ENCODE measurements around the gene DAND5. TPM values are rescaled to one million over a fixed set of nuclear protein-coding genes. Genes with fewer than 3 reads are reported as not detected.
A peak's percentile ranks its signal among the peaks of the same experiment; 100 is the strongest.

The DAND5 gene
- total and polyA plus RNA-seq, 2 of the 13 experiments (the other 11 are each of a cell fraction or from before 2014, with no cell fraction given), result 0.04 TPM; not detected in 1

DNA sequence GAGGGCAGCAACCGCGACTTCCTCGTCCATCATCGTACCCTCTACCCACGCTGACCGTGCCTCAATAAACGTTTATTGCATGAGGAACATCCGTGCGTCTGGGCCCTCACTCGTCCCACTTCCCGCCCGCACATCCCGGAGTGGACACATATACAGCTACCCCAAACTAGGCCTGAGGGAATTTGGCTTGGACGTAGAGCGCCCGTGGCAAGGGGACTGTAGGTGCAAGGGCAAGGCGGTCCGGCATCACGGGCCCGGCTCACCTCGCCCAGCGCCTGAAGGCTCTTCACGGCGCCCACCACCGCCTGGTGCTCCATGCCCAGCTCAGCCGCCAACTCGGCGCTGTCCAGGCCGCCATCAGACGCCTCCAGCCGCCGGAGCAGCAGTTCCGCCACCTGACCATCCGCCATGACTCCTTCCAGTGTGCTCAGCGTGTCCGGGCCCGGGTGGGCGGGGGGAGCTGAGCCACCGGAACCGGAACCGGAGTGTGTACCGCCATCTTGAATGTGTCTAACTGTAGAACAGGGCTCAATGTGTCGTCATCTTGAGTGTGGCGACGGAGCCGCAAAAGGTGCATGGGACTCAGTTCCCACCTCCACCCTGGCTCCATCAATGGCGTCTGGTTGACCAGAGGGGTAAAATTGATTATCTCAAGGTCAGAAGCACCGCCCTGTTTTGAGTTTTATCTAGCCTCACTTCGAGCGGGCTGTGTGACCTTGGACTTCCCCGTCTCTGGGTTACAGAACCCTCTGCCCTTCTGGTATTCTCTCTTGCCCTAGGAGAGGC lies 35.9 kb upstream of the DAND5 start, which contains the start of gene FARSA (continued):
- TF ChIP-seq, protein P1, sequence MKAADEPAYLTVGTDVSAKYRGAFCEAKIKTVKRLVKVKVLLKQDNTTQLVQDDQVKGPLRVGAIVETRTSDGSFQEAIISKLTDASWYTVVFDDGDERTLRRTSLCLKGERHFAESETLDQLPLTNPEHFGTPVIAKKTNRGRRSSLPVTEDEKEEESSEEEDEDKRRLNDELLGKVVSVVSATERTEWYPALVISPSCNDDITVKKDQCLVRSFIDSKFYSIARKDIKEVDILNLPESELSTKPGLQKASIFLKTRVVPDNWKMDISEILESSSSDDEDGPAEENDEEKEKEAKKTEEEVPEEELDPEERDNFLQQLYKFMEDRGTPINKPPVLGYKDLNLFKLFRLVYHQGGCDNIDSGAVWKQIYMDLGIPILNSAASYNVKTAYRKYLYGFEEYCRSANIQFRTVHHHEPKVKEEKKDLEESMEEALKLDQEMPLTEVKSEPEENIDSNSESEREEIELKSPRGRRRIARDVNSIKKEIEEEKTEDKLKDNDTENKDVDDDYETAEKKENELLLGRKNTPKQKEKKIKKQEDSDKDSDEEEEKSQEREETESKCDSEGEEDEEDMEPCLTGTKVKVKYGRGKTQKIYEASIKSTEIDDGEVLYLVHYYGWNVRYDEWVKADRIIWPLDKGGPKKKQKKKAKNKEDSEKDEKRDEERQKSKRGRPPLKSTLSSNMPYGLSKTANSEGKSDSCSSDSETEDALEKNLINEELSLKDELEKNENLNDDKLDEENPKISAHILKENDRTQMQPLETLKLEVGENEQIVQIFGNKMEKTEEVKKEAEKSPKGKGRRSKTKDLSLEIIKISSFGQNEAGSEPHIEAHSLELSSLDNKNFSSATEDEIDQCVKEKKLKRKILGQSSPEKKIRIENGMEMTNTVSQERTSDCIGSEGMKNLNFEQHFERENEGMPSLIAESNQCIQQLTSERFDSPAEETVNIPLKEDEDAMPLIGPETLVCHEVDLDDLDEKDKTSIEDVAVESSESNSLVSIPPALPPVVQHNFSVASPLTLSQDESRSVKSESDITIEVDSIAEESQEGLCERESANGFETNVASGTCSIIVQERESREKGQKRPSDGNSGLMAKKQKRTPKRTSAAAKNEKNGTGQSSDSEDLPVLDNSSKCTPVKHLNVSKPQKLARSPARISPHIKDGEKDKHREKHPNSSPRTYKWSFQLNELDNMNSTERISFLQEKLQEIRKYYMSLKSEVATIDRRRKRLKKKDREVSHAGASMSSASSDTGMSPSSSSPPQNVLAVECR (CRISPR knock-in tag; IDR thresholded peaks at IDR 0.05; ENCODE audit: borderline replicate concordance), result peak; percentile 98
- TF ChIP-seq, protein P2, sequence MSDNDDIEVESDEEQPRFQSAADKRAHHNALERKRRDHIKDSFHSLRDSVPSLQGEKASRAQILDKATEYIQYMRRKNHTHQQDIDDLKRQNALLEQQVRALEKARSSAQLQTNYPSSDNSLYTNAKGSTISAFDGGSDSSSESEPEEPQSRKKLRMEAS (IDR thresholded peaks at IDR 0.05), result peak; percentile 80
- TF ChIP-seq, protein P3, sequence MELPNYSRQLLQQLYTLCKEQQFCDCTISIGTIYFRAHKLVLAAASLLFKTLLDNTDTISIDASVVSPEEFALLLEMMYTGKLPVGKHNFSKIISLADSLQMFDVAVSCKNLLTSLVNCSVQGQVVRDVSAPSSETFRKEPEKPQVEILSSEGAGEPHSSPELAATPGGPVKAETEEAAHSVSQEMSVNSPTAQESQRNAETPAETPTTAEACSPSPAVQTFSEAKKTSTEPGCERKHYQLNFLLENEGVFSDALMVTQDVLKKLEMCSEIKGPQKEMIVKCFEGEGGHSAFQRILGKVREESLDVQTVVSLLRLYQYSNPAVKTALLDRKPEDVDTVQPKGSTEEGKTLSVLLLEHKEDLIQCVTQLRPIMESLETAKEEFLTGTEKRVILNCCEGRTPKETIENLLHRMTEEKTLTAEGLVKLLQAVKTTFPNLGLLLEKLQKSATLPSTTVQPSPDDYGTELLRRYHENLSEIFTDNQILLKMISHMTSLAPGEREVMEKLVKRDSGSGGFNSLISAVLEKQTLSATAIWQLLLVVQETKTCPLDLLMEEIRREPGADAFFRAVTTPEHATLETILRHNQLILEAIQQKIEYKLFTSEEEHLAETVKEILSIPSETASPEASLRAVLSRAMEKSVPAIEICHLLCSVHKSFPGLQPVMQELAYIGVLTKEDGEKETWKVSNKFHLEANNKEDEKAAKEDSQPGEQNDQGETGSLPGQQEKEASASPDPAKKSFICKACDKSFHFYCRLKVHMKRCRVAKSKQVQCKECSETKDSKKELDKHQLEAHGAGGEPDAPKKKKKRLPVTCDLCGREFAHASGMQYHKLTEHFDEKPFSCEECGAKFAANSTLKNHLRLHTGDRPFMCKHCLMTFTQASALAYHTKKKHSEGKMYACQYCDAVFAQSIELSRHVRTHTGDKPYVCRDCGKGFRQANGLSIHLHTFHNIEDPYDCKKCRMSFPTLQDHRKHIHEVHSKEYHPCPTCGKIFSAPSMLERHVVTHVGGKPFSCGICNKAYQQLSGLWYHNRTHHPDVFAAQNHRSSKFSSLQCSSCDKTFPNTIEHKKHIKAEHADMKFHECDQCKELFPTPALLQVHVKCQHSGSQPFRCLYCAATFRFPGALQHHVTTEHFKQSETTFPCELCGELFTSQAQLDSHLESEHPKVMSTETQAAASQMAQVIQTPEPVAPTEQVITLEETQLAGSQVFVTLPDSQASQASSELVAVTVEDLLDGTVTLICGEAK (IDR thresholded peaks at IDR 0.05), result peak; percentile 73
- TF ChIP-seq, protein P3 (CRISPR knock-in tag; IDR thresholded peaks at IDR 0.05), result peak; percentile 67; the same call in 1 of the 2 replicates
- TF ChIP-seq HES4 (CRISPR knock-in tag; IDR thresholded peaks at IDR 0.05; ENCODE audit: borderline replicate concordance) (0 out of 2 replicates have a peak, but pooled peaks have one; percentile 87), ZNF17 (CRISPR knock-in tag; IDR thresholded peaks at IDR 0.05) (no peak), ZNF607 (CRISPR knock-in tag; IDR thresholded peaks at IDR 0.05; ENCODE audit: borderline replicate concordance) (0 out of 2 replicates have a peak, but pooled peaks have one; percentile 51), CCDC6 (CRISPR knock-in tag; IDR thresholded peaks at IDR 0.05) (no peak)
- TF ChIP-seq, protein P4, sequence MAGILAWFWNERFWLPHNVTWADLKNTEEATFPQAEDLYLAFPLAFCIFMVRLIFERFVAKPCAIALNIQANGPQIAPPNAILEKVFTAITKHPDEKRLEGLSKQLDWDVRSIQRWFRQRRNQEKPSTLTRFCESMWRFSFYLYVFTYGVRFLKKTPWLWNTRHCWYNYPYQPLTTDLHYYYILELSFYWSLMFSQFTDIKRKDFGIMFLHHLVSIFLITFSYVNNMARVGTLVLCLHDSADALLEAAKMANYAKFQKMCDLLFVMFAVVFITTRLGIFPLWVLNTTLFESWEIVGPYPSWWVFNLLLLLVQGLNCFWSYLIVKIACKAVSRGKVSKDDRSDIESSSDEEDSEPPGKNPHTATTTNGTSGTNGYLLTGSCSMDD (CRISPR knock-in tag; IDR thresholded peaks at IDR 0.05), result no peak
- TF ChIP-seq, protein P5, sequence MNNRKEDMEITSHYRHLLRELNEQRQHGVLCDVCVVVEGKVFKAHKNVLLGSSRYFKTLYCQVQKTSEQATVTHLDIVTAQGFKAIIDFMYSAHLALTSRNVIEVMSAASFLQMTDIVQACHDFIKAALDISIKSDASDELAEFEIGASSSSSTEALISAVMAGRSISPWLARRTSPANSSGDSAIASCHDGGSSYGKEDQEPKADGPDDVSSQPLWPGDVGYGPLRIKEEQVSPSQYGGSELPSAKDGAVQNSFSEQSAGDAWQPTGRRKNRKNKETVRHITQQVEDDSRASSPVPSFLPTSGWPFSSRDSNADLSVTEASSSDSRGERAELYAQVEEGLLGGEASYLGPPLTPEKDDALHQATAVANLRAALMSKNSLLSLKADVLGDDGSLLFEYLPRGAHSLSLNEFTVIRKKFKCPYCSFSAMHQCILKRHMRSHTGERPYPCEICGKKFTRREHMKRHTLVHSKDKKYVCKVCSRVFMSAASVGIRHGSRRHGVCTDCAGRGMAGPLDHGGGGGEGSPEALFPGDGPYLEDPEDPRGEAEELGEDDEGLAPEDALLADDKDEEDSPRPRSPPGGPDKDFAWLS (CRISPR knock-in tag; IDR thresholded peaks at IDR 0.05; ENCODE audit: borderline replicate concordance), result no peak

All from HepG2 (cell line).